Measurements from ENCODE around the gene MATN3. TPM values are rescaled to one million over a fixed set of nuclear protein-coding genes. Genes with fewer than 3 reads are reported as not detected.

MATN3 gene
- total RNA-seq, 2 donors from 2014 or later = 1.3 to 1.8 TPM

DNA sequence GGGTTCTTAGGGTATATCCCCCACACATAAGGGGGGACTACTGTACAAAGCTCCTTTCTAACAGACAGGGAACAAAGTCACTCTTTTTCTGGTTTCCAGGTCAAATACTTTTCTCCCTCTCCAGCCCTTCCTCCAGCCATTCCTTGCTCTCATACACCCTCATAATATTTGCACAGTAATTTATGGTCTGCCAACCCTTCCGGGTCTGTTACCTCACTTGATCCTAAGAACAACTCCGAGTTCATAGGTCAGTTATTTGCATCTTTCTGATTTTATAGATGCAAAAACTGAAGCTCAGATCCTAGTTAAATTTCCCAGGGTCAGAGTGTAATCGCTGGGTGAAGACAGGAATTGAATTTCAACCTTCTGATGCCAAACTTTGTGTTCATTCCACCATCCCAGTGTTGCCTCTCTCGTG is 14.8 kb upstream of the MATN3 start:
- Histone ChIP-seq H3K27ac (peak overlapping the region; percentile 20 to 68), H3K36me3 (peaks cover 31% of the 10 kb centered on the region), H3K27me3 (replicated peaks; ENCODE audit: insufficient read depth) (no peaks in the 10 kb centered on the region), H3K4me3 (peak overlapping the region; percentile 14), H3K4me1 (ENCODE audit: control insufficient read depth in 1 of 2, low read depth in 2 of 2) (peaks cover 9 to 10% of the 10 kb centered on the region in 2 donors), H3K9me3 (peaks cover 5% of the 10 kb centered on the region)
- no peak for ATAC-seq (ENCODE audit: insufficient number of reproducible peaks, low FRiP score, low read depth)
- TF ChIP-seq, protein P1, sequence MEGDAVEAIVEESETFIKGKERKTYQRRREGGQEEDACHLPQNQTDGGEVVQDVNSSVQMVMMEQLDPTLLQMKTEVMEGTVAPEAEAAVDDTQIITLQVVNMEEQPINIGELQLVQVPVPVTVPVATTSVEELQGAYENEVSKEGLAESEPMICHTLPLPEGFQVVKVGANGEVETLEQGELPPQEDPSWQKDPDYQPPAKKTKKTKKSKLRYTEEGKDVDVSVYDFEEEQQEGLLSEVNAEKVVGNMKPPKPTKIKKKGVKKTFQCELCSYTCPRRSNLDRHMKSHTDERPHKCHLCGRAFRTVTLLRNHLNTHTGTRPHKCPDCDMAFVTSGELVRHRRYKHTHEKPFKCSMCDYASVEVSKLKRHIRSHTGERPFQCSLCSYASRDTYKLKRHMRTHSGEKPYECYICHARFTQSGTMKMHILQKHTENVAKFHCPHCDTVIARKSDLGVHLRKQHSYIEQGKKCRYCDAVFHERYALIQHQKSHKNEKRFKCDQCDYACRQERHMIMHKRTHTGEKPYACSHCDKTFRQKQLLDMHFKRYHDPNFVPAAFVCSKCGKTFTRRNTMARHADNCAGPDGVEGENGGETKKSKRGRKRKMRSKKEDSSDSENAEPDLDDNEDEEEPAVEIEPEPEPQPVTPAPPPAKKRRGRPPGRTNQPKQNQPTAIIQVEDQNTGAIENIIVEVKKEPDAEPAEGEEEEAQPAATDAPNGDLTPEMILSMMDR (IDR thresholded peaks at IDR 0.05) = no peak
- no peak for DNase-seq (ENCODE audit: low spot score)

DNA sequence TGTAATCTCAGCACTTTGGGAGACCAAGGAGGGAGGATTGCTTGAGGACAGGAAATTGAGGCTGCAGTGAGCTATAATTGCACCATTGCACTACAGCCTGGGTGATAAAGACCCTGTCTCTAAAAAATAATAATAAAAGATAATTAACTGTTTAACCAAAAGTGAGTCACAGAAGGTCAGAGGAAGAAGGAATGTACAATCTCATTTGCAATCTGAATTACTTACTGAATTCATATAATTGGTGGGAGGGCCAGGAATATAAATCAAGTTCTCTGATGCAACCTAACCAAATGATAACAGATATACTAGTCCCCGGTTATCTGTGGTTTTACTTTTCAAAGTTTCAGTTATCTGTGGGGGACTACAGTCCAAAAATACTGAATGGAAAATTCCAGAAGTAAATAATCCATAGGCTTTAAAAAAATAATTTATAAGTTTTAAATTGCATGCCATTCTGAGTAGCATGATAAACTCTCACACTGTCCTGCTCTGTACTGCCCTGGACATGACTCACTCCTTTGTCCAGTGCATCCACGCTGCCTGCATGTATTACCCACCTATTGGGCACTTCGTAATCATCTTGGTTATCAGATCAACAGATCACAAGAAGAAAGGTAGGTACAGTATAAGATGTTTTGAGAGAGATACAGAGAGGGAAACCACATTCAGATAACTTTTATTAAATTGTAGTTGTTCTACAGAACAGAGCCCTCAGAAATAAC is 12.8 kb upstream of the MATN3 start:
- ATAC-seq (ENCODE audit: insufficient number of reproducible peaks, low FRiP score, low read depth) = no peak

DNA sequence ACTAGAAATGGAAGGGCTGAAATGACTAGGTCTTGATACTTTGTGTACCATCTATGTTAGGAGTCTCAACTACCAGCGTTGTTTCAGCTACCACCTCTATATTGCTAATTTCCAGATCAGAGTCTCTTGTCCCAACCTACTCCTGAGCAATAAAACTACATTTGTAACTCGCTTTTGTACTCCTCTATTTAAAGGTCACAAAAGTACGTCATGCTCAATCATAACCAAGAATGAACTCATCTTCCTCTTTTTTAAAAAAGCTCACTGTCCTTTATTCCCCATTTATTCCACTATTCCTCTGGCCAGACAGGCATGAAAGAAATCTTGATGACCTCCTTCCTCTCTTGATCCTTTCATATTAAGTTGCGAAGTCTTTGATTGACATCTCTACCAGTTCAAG is 11.2 kb upstream of the MATN3 start:
- ATAC-seq (ENCODE audit: insufficient number of reproducible peaks, low FRiP score, low read depth) = no peak
- TF ChIP-seq, protein P1 (IDR thresholded peaks at IDR 0.05) = no peak
- Histone ChIP-seq H3K4me3 (no peak overlapping the region), H3K4me1 (ENCODE audit: control insufficient read depth in 1 of 2, low read depth in 2 of 2) (peaks cover 9 to 10% of the 10 kb centered on the region in 2 donors), H3K36me3 (peaks cover 2% of the 10 kb centered on the region), H3K27ac (no peak overlapping the region), H3K27me3 (replicated peaks; ENCODE audit: insufficient read depth) (no peaks in the 10 kb centered on the region), H3K9me3 (no peaks in the 10 kb centered on the region)
- DNase-seq (ENCODE audit: low spot score) = no peak

More for the DNA sequence above, 12.8 kb upstream of the MATN3 start:
- Histone ChIP-seq H3K27ac (no peak overlapping the region), H3K9me3 (peaks cover 5% of the 10 kb centered on the region), H3K27me3 (replicated peaks; ENCODE audit: insufficient read depth) (no peaks in the 10 kb centered on the region), H3K4me3 (no peak overlapping the region), H3K4me1 (ENCODE audit: control insufficient read depth in 1 of 2, low read depth in 2 of 2) (peaks cover 9 to 10% of the 10 kb centered on the region in 2 donors), H3K36me3 (peaks cover 15% of the 10 kb centered on the region)
- TF ChIP-seq, protein P1 (IDR thresholded peaks at IDR 0.05) = no peak
- no peak for DNase-seq (ENCODE audit: low spot score)

DNA sequence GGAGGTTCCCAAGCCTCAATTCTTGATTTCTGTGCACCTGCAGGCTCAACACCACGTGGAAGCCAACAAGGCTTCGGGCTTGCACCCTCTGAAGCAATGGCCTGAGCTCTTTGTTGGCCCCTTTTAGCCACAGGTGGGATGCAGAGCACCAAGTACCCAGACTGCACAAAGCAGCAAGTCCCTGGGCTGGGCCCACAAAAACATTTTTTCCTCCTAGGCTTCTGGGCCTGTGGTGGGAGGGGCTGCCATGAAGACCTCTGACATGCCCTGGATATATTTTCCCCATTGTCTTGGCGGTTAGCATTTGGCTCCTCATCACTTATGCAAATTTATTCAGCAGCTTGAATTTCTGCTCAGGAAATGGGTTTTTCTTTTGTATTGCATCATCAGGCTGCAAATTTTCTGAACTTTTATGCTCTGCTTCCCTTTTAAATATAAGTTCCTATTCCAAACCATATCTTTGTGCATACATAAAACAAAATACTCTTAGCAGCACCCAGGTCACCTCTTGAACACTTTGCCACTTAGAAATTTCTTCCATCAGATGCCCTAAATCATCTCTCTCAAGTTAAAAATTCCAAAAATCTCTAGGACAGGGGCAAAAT is 9.0 kb upstream of the MATN3 start:
- no peak for ATAC-seq (ENCODE audit: insufficient number of reproducible peaks, low FRiP score, low read depth)
- no peak overlapping the region for H3K27ac ChIP-seq
- H3K9me3 ChIP-seq = no peaks in the 10 kb centered on the region
- H3K27me3 ChIP-seq (replicated peaks; ENCODE audit: insufficient read depth) = no peaks in the 10 kb centered on the region
- no peak overlapping the region for H3K4me3 ChIP-seq
- no peaks in the 10 kb centered on the region for H3K4me1 ChIP-seq (ENCODE audit: control insufficient read depth in 1 of 2, low read depth in 2 of 2)
- peaks cover 2% of the 10 kb centered on the region for H3K36me3 ChIP-seq
- no peak for DNase-seq (ENCODE audit: low spot score)
- TF ChIP-seq, protein P1 (IDR thresholded peaks at IDR 0.05) = no peak

DNA sequence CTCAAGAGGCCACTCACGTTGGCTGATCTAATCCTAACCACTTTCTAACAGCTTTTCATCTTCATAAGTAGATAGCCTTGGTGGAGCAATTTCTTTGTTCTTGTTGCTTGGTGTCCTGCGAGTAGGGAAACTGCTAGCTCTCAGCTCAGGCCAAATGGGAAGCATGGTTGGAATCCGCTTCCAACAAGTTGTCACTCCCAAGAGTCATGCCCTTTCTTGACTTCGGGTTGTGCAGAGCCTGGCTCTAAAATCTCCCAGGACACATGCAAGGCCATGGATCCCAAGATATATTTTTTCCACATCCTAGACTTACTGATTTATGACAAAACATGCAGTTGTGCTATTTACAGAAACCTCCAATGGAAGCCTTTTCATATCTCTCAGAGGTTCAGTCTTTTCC is 7.3 kb upstream of the MATN3 start:
- H3K4me1 ChIP-seq (ENCODE audit: control insufficient read depth in 1 of 2, low read depth in 2 of 2) = no peaks in the 10 kb centered on the region
- peaks cover 2% of the 10 kb centered on the region for H3K36me3 ChIP-seq
- no peak overlapping the region for H3K4me3 ChIP-seq
- DNase-seq (ENCODE audit: low spot score) = no peak
- H3K27ac ChIP-seq = no peak overlapping the region
- ATAC-seq (ENCODE audit: insufficient number of reproducible peaks, low FRiP score, low read depth) = peak; percentile 27
- H3K9me3 ChIP-seq = no peaks in the 10 kb centered on the region
- TF ChIP-seq, protein P1 (IDR thresholded peaks at IDR 0.05) = no peak
- no peaks in the 10 kb centered on the region for H3K27me3 ChIP-seq (replicated peaks; ENCODE audit: insufficient read depth)
